MM.1S (cell line): ENCODE measurements around the gene PLD1.

Source experiments
- CTCF ChIP-seq: fragments of 300-600 bp; sonication (generic); IDR thresholded peaks from 2 replicates; pipeline ENCODE4 v1.5.1; 2016; ENCODE audit warnings: antibody characterized with exemption, low read length, mixed read lengths
- EZH2 ChIP-seq: fragments of 300-600 bp; sonication (generic); optimal IDR thresholded peaks from 2 replicates; pipeline ENCODE3; 2017; ENCODE audit warnings: low read depth, mild to moderate bottlenecking, antibody characterized with exemption, low read length, mixed read lengths

- TF ChIP-seq CTCF (no peak), EZH2 (no peak)
Observed at GRCh38 chr3:171815973-171816595, 5.8 kb upstream of the PLD1 start.
